Activated naive CD4-positive, alpha-beta T cell treated with anti-CD3 and anti-CD28 coated beads, Interleukin-2, amount 50 U/mL, for 16 hours (primary cell): ENCODE data around the gene COPRS.
A peak's percentile ranks its signal among the peaks of the same experiment; 100 is the strongest.

ENCODE experiments used
- DNase-seq: peaks from one replicate; pipeline ENCODE4 v3.0.0-alpha.2; 2020

The COPRS gene, protein sequence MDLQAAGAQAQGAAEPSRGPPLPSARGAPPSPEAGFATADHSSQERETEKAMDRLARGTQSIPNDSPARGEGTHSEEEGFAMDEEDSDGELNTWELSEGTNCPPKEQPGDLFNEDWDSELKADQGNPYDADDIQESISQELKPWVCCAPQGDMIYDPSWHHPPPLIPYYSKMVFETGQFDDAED

GRCh38 chr17:31858642-31859486 is at the start of gene COPRS:
TSS of gene COPRS (minus strand) at chr17:31859244. CDS start at chr17:31859199, 45 bp downstream.
- peak; percentile 77 for DNase-seq

- DNase-seq, result no peak
Measured at GRCh38 chr17:31908386-31908785, 49.3 kb upstream of the COPRS start.

DNA sequence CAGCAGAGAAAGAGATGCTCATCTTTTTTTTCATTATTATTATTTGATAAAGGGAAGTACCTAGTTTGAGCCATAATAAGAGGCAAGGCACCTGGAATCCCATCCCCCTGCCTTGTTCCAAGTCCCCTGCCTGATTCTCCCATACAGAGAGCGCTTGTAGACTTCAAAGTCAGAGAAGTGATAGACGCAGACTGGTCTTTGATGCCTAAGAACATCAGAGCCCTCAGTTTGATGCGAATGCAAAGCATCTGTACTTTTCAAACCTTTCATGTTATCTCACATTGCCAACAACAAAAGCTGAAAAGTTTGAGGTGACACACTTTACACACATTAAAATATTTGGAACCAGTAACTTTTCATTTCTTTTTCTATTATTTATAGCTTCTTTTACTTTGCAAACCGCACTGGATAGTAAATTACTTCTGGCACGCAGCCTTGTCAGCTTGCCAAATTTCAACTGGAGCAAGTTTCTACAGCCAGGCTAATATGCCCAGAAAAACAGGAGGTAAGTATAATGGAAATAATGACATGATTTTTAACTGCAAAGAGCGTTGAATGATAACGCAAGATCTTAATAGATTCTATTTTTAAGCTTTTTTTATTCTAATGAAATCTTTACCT is 48.4 kb upstream of the COPRS start:
- no peak for DNase-seq

DNA sequence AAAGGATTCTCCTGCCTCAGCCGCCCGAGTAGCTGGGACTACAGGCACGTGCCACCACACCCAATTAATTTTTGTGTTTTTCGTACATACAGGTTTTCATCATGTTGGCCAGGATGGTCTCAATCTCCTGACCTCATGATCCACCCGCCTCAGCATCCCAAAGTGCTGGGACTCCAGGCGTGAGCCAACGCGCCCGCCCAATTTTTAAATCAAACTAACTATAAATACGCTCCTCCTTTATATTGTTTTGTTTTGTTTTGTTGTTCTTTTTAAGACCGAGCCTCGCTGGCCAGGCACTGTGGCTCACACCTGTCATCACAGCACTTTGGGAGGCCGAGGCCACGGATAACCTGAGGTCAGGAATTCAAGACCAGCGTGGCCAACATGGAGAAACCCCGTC is 44.4 kb upstream of the COPRS start:
- DNase-seq, result no peak

- DNase-seq, result no peak
Measured at GRCh38 chr17:31902693-31903092, 43.6 kb upstream of the COPRS start.

- no peak for DNase-seq
Measured at GRCh38 chr17:31900877-31901276, 41.8 kb upstream of the COPRS start.

- DNase-seq, result no peak
Measured at GRCh38 chr17:31888124-31888523, 29.1 kb upstream of the COPRS start.

- no peak for DNase-seq
Measured at GRCh38 chr17:31882571-31882970, 23.5 kb upstream of the COPRS start.

DNA sequence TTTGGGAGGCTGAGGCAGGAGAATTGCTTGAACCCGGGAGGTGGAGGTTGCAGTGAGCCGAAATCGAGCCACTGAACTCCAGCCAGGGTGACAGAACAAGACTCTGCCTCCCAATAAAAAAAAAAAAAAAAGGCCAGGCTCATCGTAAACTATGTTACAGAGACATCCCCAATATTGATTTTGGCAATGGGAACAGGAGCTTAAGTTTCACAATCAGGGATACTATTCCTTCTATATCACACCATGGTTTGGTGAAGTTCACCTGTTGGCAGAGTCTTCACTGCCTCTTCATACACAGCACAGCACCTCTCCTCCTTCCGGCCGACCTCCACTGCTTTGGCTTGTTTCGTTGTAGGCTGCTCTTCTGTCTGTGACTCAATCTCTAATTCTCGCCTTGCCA is 21.3 kb upstream of the COPRS start:
- DNase-seq, result no peak

DNA sequence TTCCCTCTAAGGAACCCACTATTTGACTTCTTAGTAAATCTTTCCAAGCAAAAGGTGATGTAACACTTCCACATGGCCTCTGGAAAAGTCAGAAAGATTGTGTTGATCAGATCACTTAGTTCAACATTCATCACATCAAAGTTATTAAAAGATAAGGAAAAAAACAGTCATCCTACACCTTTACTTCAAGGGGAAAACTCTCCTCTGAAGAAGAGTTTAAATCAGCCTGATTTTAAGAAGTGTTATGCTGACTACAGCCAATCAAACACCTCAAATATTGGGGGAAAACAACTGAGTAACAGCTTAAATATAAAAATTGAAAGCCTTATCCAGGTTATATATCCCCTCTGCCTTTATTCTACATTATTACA is 19.6 kb upstream of the COPRS start:
- DNase-seq, result no peak

GRCh38 chr17:31877911-31878702 is 19.1 kb upstream of the COPRS start:
- peak; percentile 25 for DNase-seq

DNA sequence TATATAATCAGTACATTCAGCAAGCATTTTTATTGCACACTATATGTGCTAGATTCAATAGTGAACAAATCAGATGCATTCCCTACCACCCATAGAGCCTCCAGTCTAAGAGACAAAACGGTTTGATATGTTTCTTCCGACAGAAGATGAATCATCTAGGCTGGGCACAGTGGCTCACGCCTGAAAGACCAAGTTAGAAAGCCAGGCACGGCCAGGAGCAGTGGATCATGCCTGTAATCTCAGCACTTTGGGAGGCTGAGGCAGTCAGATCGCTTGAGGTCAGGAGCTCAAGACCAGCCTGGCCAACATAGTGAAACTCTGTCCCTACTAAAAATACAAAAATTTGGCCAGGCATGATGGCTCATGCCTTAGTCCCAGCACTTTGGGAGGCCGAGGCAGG is 18.3 kb upstream of the COPRS start:
- no peak for DNase-seq

DNA sequence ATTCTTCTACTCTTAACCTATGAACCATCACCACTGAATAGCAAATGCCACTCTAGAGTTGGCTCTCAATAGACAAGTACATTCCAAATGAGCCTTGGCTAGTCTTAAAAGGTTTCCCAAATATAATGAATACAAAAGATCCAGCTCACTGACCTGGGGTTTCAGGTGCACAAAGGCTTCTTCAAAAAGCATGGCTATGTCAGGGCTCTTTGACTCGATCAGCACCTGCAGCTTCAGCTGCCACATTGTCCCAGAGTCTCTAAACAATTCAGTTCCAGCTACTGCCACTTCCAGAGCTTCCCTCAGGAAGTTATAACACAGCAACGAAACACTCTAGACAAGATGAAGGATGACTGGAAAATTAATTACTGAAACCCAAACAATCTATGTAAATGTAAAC is 16.0 kb upstream of the COPRS start:
- no peak for DNase-seq

DNA sequence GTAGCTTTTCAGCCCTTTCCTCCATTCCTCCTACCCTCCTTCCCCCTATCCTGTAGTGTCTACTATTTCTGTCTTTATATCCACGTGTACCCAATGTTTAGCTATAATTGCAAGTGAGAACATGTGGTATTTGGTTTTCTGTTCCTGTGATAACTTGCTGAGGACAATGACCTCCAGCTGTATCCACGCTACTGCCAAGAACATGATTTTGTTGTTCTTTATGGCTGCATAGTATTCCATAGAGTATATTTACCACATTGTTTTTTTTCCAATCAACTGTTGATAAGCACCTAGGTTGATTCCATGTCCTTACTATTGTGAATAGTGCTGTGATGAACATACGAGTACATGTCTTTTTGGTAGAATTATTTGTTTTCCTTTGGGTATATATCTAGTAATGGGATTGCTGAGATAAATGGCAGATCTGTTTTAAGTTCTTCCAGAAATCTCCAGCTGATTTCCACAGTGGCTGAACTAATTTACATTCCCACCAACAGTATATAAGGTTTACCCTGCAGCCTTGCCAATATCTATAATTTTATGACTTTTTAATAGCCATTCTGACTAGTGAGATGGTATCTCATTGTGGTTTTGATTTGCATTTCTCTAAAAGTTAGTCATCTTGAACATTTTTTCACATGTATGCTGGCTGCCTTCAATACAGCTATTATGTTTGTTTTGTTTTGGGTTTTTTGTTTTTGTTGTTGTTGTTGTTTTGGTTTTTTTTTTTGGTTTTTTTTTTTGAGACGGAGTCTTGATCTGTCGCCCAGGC is 10.9 kb upstream of the COPRS start:
- DNase-seq, result no peak

DNA sequence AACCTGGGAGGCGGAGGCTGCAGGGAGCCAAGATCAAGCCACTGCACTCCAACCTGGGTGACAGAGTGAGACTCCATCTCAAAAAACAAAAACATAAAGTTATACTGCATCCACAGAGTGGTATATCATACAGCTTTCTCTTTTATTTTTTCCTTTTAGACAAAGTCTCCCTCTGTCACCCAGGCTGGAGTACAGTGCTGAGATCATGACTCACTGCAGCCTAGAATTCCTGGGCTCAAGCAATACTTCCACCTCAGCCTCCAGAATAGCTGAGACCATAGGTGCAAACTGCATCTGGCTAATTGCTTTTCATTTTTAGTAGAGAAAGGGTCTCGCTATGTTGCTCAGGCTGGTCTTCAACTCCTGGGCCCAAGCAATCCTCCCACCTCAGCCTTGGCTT is 10.0 kb upstream of the COPRS start:
- DNase-seq, result no peak

GRCh38 chr17:31859487-31860008 is 504 bp upstream of the COPRS start:
- DNase-seq, result no peak

- no peak for DNase-seq
Measured at GRCh38 chr17:31857920-31858641, 963 bp downstream of the COPRS start.

DNA sequence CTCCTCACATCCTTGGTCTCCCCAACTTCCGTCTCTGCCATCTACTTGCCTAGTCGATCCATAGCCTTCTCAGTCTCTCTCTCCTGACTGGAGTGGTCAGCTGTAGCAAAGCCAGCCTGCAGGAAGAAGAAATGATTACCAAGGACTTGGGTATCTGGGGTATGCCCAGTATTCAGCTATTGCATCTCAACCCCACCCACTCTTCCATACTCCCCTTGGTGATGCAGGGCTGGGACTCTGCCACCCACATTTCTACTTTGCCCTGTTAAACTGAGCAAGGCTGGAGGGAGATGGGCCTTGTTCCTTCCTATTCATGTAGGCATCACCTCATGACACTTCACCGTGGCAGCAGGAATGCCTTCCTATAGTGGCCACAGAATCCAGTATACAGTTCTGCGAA is 2.3 kb downstream of the COPRS start:
- no peak for DNase-seq

GRCh38 chr17:31854672-31855071 is 4.4 kb downstream of the COPRS start:
- DNase-seq, result no peak

DNA sequence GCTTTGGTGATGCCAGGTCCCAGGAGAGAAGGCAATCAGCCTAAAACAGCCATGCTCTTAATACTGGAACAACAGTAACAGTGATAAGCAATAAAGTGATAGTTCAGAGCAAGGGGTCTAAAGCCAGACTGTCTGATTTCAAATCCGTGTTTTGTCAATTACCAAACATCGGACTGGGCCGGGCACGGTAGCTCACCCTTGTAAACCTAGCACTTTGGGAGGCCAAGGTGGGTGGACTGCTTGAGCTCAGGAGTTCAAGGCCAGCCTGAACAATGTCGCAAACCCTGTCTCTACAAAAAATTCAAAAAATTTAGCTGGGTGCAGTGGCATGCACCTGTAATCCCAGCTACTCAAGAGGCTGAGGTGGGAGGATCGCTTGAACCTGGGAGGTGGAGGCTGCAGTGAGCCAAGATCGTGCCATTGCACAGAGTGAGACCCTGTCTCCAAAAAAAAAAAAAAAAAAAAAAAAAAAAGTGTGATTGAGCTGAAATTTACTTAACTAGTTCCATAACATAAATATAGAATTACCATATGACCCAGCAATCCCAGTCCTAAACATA is 5.1 kb downstream of the COPRS start:
- DNase-seq, result no peak

DNA sequence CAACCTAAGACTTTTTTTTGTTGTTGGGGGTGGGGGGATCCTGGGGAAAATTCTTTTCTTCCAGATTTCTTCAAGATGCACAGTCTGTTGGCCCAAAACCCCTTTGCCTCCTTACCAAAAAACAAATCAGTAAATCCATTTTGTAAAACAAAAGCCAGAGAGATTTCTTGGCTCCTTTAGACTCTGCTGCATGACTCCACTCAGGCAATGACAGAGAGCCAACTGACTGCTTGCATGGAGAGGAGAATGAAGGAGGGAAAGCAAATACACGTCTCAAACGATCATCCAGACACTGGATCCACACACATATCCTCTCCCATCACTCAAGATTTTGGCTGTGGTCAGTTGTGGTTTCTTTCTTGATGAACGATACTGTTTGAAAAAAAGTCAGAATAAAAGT is 13.8 kb downstream of the COPRS start:
- DNase-seq, result no peak
